A549 (cell line): Measurements from ENCODE around the gene NCOA7.

Experiments
- CHD2 ChIP-seq: fragments of 150-350 bp; IDR thresholded peaks from 2 replicates; pipeline ENCODE4 v1.6.1; 2014; ENCODE audit warnings: low read length; ENCODE audit not compliant: partially characterized antibody
- EP300 ChIP-seq, 2 experiments: fragments of >200 bp; sonication (Bioruptor Twin); formaldehyde crosslinking; IDR thresholded peaks; 2 replicates in 1 of 2; 3 replicates in 1 of 2; pipeline ENCODE4 v1.6.1; 2016 to 2017
- MAFK ChIP-seq: fragments of 450-650 bp; IDR thresholded peaks from 2 replicates; pipeline ENCODE4 v1.6.1; 2014; ENCODE audit not compliant: partially characterized antibody
- NPAS2 ChIP-seq: fragments of 250-450 bp; sonication (Bioruptor Pico); IDR thresholded peaks from 2 replicates; pipeline ENCODE4 v1.8.0; 2022; ENCODE audit warnings: mild to moderate bottlenecking, moderate library complexity, borderline replicate concordance
- POLR2A ChIP-seq: IDR thresholded peaks from 2 replicates; pipeline ENCODE4 v1.6.1; 2012; ENCODE audit warnings: mild to moderate bottlenecking, low read length
- RCOR1 ChIP-seq: fragments of 150-350 bp; IDR thresholded peaks from 2 replicates; pipeline ENCODE4 v1.6.1; 2014; ENCODE audit warnings: antibody characterized with exemption, low read length, low read depth
- RNF2 ChIP-seq: fragments of 200-600 bp; sonication (generic); IDR thresholded peaks from 2 replicates; pipeline ENCODE4 v1.6.1; 2016; ENCODE audit warnings: low read depth, mild to moderate bottlenecking, antibody characterized with exemption, moderate library complexity, borderline replicate concordance
- ZNF302 ChIP-seq: fragments of 250-450 bp; sonication (Bioruptor Pico); IDR thresholded peaks from 2 replicates; pipeline ENCODE4 v1.9.0; 2021; ENCODE audit warnings: inconsistent platforms, mild to moderate bottlenecking, moderate library complexity
- ZSCAN20 ChIP-seq: fragments of 250-450 bp; sonication (Bioruptor Pico); IDR thresholded peaks from 2 replicates; pipeline ENCODE4 v1.8.0; 2022; ENCODE audit warnings: mild to moderate bottlenecking, moderate library complexity
- TF ChIP-seq, protein P1 (sequence below): fragments of >200 bp; sonication (Bioruptor Twin); formaldehyde crosslinking; IDR thresholded peaks from 3 replicates; pipeline ENCODE4 v1.5.1; 2016
- TF ChIP-seq, protein P2 (sequence below): IDR thresholded peaks from 2 replicates; pipeline ENCODE4 v1.6.1; 2012
- TF ChIP-seq, protein P3 (sequence below): IDR thresholded peaks from 2 replicates; pipeline ENCODE4 v1.6.1; 2012; ENCODE audit warnings: low read depth, borderline replicate concordance

DNA sequence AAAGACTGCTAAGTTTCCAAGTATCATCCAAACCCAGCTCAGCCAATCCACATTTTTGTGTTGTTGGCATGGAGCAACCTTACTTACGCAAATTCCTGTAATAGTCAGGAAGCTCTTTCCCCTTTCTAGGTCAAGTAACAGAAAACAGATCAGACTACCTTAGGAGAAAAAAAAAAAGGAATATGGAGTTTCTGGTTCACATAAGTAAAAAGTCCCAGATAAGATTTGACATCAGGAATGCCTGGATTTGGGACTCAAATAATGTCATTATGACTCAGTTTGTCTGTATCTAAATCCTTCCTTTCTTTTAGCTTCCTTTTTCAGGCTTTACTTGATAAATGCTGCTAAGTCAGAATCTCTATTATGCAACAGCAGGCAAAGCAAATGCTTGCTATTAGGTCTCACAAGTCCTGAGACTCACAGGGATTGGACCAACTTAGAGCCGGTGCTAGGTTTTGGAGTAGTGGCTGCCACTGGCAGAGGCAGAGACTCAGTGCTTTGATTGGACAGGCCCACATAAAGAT lies 44.5 kb downstream of the NCOA7 start:
- TF ChIP-seq, protein P1, sequence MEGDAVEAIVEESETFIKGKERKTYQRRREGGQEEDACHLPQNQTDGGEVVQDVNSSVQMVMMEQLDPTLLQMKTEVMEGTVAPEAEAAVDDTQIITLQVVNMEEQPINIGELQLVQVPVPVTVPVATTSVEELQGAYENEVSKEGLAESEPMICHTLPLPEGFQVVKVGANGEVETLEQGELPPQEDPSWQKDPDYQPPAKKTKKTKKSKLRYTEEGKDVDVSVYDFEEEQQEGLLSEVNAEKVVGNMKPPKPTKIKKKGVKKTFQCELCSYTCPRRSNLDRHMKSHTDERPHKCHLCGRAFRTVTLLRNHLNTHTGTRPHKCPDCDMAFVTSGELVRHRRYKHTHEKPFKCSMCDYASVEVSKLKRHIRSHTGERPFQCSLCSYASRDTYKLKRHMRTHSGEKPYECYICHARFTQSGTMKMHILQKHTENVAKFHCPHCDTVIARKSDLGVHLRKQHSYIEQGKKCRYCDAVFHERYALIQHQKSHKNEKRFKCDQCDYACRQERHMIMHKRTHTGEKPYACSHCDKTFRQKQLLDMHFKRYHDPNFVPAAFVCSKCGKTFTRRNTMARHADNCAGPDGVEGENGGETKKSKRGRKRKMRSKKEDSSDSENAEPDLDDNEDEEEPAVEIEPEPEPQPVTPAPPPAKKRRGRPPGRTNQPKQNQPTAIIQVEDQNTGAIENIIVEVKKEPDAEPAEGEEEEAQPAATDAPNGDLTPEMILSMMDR = no peak
- TF ChIP-seq, protein P2, sequence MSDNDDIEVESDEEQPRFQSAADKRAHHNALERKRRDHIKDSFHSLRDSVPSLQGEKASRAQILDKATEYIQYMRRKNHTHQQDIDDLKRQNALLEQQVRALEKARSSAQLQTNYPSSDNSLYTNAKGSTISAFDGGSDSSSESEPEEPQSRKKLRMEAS = no peak
- TF ChIP-seq RCOR1 (no peak), RNF2 (no peak), CHD2 (no peak), MAFK (no peak), EP300 (IDR thresholded peaks at IDR 0.05) (no peak), POLR2A (no peak), ZNF302 (CRISPR knock-in tag) (no peak), NPAS2 (CRISPR knock-in tag) (no peak), ZSCAN20 (CRISPR knock-in tag) (no peak)
- TF ChIP-seq, protein P3, sequence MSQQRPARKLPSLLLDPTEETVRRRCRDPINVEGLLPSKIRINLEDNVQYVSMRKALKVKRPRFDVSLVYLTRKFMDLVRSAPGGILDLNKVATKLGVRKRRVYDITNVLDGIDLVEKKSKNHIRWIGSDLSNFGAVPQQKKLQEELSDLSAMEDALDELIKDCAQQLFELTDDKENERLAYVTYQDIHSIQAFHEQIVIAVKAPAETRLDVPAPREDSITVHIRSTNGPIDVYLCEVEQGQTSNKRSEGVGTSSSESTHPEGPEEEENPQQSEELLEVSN = no peak
